Measurements from ENCODE around the gene PLEKHA1.

DNA sequence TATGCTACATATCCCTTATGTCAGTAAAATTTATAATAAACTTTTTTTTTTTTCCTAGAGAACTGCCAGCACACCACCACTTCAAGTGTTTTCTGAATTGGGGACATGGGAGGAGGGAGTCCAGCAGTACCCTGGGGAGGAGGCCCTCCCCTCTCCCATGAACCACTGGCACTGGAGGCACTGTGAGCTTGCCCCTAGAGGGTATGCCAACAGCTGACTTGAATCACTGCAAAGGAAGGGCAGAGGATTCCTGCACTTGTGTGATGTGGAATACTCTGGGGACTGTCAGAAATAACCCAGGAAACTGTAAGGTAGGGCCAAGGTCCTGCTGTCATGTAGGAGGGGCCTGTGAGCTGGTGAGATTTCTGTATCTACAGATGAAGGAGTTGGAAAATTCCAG, 71.4 kb downstream of the PLEKHA1 start:
- no peak for TF ChIP-seq ZNF274 (IDR thresholded peaks at IDR 0.05; ENCODE audit: low read depth, low read length)
- TF ChIP-seq SUZ12 (IDR thresholded peaks at IDR 0.05; ENCODE audit: extremely low read depth, insufficient read depth, insufficient read length) = no peak
- TF ChIP-seq YY1 (IDR thresholded peaks at IDR 0.05; ENCODE audit: insufficient read depth, insufficient read length) = no peak

Measured in NT2/D1 (cell line).